SK-N-MC (cell line): ENCODE results near the gene GIGYF2.

Source experiments
- EZH2 ChIP-seq: fragments of 200-600 bp; sonication (generic); IDR thresholded peaks from one replicate; pipeline ENCODE4 v1.6.1; 2017; ENCODE audit warnings: antibody characterized with exemption
- POLR2AphosphoS5 ChIP-seq: IDR thresholded peaks from 2 replicates; pipeline ENCODE4 v1.6.1; 2012; ENCODE audit warnings: mild to moderate bottlenecking, low read depth, low read length, borderline replicate concordance

GRCh38 chr2:232791518-232791917, 94.4 kb downstream of the GIGYF2 start:
- no peak for TF ChIP-seq POLR2AphosphoS5
- TF ChIP-seq EZH2: no peak
